Neural crest cell (in vitro differentiated cells): ENCODE measurements around the gene BICD2. TPM values are rescaled to one million over a fixed set of nuclear protein-coding genes. Genes with fewer than 3 reads are reported as not detected.

Experiments used
- DNase-seq: peaks from one replicate; pipeline ENCODE4 v3.0.0; 2021; ENCODE audit warnings: low read depth, mixed read lengths, low spot score
- H3K27ac Mint-ChIP-seq: one replicate; pipeline ENCODE4 v1.8.0; 2021; ENCODE audit warnings: mild to moderate bottlenecking, mixed read lengths; ENCODE audit not compliant: unreplicated experiment
- H3K27me3 Mint-ChIP-seq: 2 replicates; pipeline ENCODE4 v1.8.0; 2021; ENCODE audit warnings: low read depth, mild to moderate bottlenecking, mixed read lengths
- H3K36me3 Mint-ChIP-seq: 2 replicates; pipeline ENCODE4 v1.8.0; 2021; ENCODE audit warnings: low read depth, mild to moderate bottlenecking, mixed read lengths
- H3K4me1 Mint-ChIP-seq: 2 replicates; pipeline ENCODE4 v1.8.0; 2021; ENCODE audit warnings: mixed read lengths
- H3K4me3 Mint-ChIP-seq: one replicate; pipeline ENCODE4 v1.8.0; 2021; ENCODE audit warnings: mild to moderate bottlenecking, mixed read lengths
- H3K9me3 Mint-ChIP-seq: 2 replicates; pipeline ENCODE4 v1.8.0; 2021; ENCODE audit warnings: mixed read lengths
- CTCF ChIP-seq: fragments of 200-600 bp; sonication (generic); conservative IDR thresholded peaks from 2 replicates; pipeline ENCODE4 v1.5.0; 2021; ENCODE audit warnings: antibody characterized with exemption, mild to moderate bottlenecking
- total RNA-seq: library from RNA; stranded (reverse); gene quantifications from 2 replicates; pipeline ENCODE4 v1.2.1, GENCODE V29; 2021

The BICD2 gene
- total RNA-seq, 1 donor from 2014 or later: 41.5 TPM

GRCh38 chr9:92666912-92667532, 97.6 kb downstream of the BICD2 start:
- Mint-ChIP-seq H3K4me3 (peak overlapping the region; percentile 27), H3K9me3 (no peaks in the 10 kb centered on the region), H3K36me3 (no peaks in the 10 kb centered on the region), H3K27me3 (no peaks in the 10 kb centered on the region), H3K4me1 (peaks cover 39% of the 10 kb centered on the region), H3K27ac (peak overlapping the region; percentile 14)
- TF ChIP-seq CTCF: no peak
- no peak for DNase-seq

- H3K4me1 Mint-ChIP-seq: peaks cover 44% of the 10 kb centered on the region
- DNase-seq: no peak
- H3K4me3 Mint-ChIP-seq: peak overlapping the region; percentile 73
- H3K27me3 Mint-ChIP-seq: no peaks in the 10 kb centered on the region
- no peaks in the 10 kb centered on the region for H3K9me3 Mint-ChIP-seq
- TF ChIP-seq CTCF: no peak
- no peak overlapping the region for H3K27ac Mint-ChIP-seq
- H3K36me3 Mint-ChIP-seq: no peaks in the 10 kb centered on the region
Measured at GRCh38 chr9:92666236-92666635, 98.4 kb downstream of the BICD2 start.

GRCh38 chr9:92665836-92666235, 98.8 kb downstream of the BICD2 start:
- peaks cover 46% of the 10 kb centered on the region for H3K4me1 Mint-ChIP-seq
- no peaks in the 10 kb centered on the region for H3K36me3 Mint-ChIP-seq
- no peaks in the 10 kb centered on the region for H3K27me3 Mint-ChIP-seq
- peak overlapping the region; percentile 73 for H3K4me3 Mint-ChIP-seq
- no peak for TF ChIP-seq CTCF
- DNase-seq: no peak
- no peak overlapping the region for H3K27ac Mint-ChIP-seq
- no peaks in the 10 kb centered on the region for H3K9me3 Mint-ChIP-seq

- Mint-ChIP-seq H3K36me3 (no peaks in the 10 kb centered on the region), H3K4me1 (peaks cover 55% of the 10 kb centered on the region), H3K4me3 (peak overlapping the region; percentile 48), H3K9me3 (no peaks in the 10 kb centered on the region), H3K27ac (peak overlapping the region; percentile 47), H3K27me3 (no peaks in the 10 kb centered on the region)
- no peak for TF ChIP-seq CTCF
- DNase-seq: no peak
Measured at GRCh38 chr9:92664394-92665152, 100.1 kb downstream of the BICD2 start.

- Mint-ChIP-seq H3K4me3 (no peak overlapping the region), H3K27ac (peak overlapping the region; percentile 47), H3K27me3 (no peaks in the 10 kb centered on the region), H3K9me3 (no peaks in the 10 kb centered on the region), H3K36me3 (no peaks in the 10 kb centered on the region), H3K4me1 (peaks cover 53% of the 10 kb centered on the region)
- TF ChIP-seq CTCF: no peak
- no peak for DNase-seq
Measured at GRCh38 chr9:92663951-92664350, 100.7 kb downstream of the BICD2 start.
